ENCODE results near the gene CYTH2. TPM values are rescaled to one million over a fixed set of nuclear protein-coding genes. Genes with fewer than 3 reads are reported as not detected.

CYTH2 gene
- total RNA-seq, 1 experiment from 2014 or later, result 72.6 TPM

GRCh38 chr19:48466561-48467325, 2.4 kb upstream of the CYTH2 start (continued):
- TF ChIP-seq, protein P1, sequence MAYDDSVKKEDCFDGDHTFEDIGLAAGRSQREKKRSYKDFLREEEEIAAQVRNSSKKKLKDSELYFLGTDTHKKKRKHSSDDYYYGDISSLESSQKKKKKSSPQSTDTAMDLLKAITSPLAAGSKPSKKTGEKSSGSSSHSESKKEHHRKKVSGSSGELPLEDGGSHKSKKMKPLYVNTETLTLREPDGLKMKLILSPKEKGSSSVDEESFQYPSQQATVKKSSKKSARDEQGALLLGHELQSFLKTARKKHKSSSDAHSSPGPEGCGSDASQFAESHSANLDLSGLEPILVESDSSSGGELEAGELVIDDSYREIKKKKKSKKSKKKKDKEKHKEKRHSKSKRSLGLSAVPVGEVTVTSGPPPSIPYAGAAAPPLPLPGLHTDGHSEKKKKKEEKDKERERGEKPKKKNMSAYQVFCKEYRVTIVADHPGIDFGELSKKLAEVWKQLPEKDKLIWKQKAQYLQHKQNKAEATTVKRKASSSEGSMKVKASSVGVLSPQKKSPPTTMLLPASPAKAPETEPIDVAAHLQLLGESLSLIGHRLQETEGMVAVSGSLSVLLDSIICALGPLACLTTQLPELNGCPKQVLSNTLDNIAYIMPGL (CRISPR knock-in tag; IDR thresholded peaks at IDR 0.05), result no peak
- TF ChIP-seq NFYB (CRISPR knock-in tag; conservative IDR thresholded peaks at IDR 0.05; ENCODE audit: low read depth), result no peak
- TF ChIP-seq TCF7 (CRISPR knock-in tag; IDR thresholded peaks at IDR 0.05; ENCODE audit: low read depth), result no peak
- no peak for TF ChIP-seq FOXK1 (CRISPR knock-in tag; IDR thresholded peaks at IDR 0.05)
- TF ChIP-seq IRF2 (CRISPR knock-in tag; IDR thresholded peaks at IDR 0.05; ENCODE audit: borderline replicate concordance, low read depth), result no peak
- TF ChIP-seq, protein P2, sequence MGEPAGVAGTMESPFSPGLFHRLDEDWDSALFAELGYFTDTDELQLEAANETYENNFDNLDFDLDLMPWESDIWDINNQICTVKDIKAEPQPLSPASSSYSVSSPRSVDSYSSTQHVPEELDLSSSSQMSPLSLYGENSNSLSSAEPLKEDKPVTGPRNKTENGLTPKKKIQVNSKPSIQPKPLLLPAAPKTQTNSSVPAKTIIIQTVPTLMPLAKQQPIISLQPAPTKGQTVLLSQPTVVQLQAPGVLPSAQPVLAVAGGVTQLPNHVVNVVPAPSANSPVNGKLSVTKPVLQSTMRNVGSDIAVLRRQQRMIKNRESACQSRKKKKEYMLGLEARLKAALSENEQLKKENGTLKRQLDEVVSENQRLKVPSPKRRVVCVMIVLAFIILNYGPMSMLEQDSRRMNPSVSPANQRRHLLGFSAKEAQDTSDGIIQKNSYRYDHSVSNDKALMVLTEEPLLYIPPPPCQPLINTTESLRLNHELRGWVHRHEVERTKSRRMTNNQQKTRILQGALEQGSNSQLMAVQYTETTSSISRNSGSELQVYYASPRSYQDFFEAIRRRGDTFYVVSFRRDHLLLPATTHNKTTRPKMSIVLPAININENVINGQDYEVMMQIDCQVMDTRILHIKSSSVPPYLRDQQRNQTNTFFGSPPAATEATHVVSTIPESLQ (CRISPR knock-in tag; IDR thresholded peaks at IDR 0.05), result no peak

DNA sequence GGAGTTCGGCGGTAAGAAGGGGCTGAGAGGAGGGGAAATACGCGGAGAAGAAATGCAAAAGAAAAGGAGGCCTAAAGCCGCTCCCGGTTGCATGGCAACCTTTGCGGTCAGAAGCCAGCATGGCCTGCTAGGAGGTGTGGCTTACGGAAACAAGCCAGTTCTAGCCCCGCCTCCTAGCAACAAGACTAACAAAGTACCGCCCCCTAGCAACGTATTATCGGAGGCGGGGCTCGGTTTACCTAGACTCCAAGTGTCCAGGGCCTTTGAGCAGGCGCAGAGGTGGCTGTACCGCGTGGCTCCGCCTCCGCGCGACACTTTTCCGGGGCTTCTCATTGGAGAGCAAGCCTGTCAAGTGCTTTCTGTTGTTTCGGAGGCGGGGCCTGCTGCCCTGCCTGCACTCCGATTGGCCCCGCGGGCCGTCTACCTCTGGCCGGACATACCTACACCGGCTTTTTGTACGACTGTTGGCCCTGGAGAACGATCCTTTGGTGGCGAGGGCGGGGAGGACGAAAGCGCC, 339 bp upstream of the CYTH2 start:
- peaks cover 32% of the 10 kb centered on the region for H3K36me3 Mint-ChIP-seq
- no peaks in the 10 kb centered on the region for H3K9me3 Mint-ChIP-seq
- peak overlapping the region; percentile 85 for H3K27ac Mint-ChIP-seq
- ATAC-seq (peak; percentile 93), DNase-seq (ENCODE audit: low spot score) (peak; percentile 100)
- CTCF ChIA-PET, result interaction anchor here (0.7 to 1.5 kb wide), 3 partner anchors 21 to 78 kb away, joined by 4 to 5 read pairs (median 5); partner anchors contain the start of gene KDELR1
- H3K4me3 Mint-ChIP-seq, result peak overlapping the region; percentile 82
- POLR2A ChIA-PET, result no interaction called here
- peaks cover 23% of the 10 kb centered on the region for H3K27me3 Mint-ChIP-seq (ENCODE audit: low read depth)
- peaks cover 8% of the 10 kb centered on the region for H3K4me1 Mint-ChIP-seq
- TF ChIP-seq MXD4 (CRISPR knock-in tag; IDR thresholded peaks at IDR 0.05; ENCODE audit: borderline replicate concordance), result no peak
- no peak for TF ChIP-seq TCF7 (CRISPR knock-in tag; IDR thresholded peaks at IDR 0.05; ENCODE audit: low read depth)
- TF ChIP-seq, protein P2 (CRISPR knock-in tag; IDR thresholded peaks at IDR 0.05), result no peak
- no peak for TF ChIP-seq RORB (CRISPR knock-in tag; IDR thresholded peaks at IDR 0.05)
- peak; percentile 96 for TF ChIP-seq NFYB (CRISPR knock-in tag; conservative IDR thresholded peaks at IDR 0.05; ENCODE audit: low read depth)
- TF ChIP-seq ZNF232 (CRISPR knock-in tag; IDR thresholded peaks at IDR 0.05), result 0 out of 2 replicates have a peak, but pooled peaks have one; percentile 12
- no peak for TF ChIP-seq ZNF423 (CRISPR knock-in tag; IDR thresholded peaks at IDR 0.05)
- TF ChIP-seq SP1 (CRISPR knock-in tag; conservative IDR thresholded peaks at IDR 0.05), result peak; percentile 96
- TF ChIP-seq FOXK1 (CRISPR knock-in tag; IDR thresholded peaks at IDR 0.05), result peak; percentile 58; the same call in 1 of the 2 replicates

GRCh38 chr19:48469934-48470680, 938 bp downstream of the CYTH2 start:
- H3K4me3 Mint-ChIP-seq, result peak overlapping the region; percentile 82
- TF ChIP-seq IRF2 (CRISPR knock-in tag; IDR thresholded peaks at IDR 0.05; ENCODE audit: borderline replicate concordance, low read depth) (0 out of 2 replicates have a peak, but pooled peaks have one; percentile 23), CDX4 (CRISPR knock-in tag; IDR thresholded peaks at IDR 0.05; ENCODE audit: borderline replicate concordance) (no peak)
- ChIA-PET CTCF (interaction anchor here (0.9 to 1.9 kb wide), 8 partner anchors 17 to 149 kb away, joined by 3 to 9 read pairs (median 4); partner anchors contain the start of gene KDELR1), POLR2A (interaction anchor here (0.8 to 1.5 kb wide), 4 partner anchors 10 to 106 kb away, joined by 3 to 4 read pairs (median 3); partner anchors contain the start of gene SYNGR4)
- ATAC-seq (no peak), DNase-seq (ENCODE audit: low spot score) (no peak)
- H3K4me1 Mint-ChIP-seq, result peaks cover 8% of the 10 kb centered on the region
- H3K27me3 Mint-ChIP-seq (ENCODE audit: low read depth), result peaks cover 13% of the 10 kb centered on the region
- no peak overlapping the region; the same call in 1 of the 2 replicates for H3K27ac Mint-ChIP-seq
- no peaks in the 10 kb centered on the region for H3K9me3 Mint-ChIP-seq
- peaks cover 40% of the 10 kb centered on the region for H3K36me3 Mint-ChIP-seq

Measured in WTC11 (cell line).